Measurements from ENCODE around the gene OR10D3.
"Not testable (repeated sequence)": the region's sequence is repeated elsewhere in the genome, so short reads cannot be mapped to it uniquely, and the experiment has no call there.

Gene OR10D3

DNA sequence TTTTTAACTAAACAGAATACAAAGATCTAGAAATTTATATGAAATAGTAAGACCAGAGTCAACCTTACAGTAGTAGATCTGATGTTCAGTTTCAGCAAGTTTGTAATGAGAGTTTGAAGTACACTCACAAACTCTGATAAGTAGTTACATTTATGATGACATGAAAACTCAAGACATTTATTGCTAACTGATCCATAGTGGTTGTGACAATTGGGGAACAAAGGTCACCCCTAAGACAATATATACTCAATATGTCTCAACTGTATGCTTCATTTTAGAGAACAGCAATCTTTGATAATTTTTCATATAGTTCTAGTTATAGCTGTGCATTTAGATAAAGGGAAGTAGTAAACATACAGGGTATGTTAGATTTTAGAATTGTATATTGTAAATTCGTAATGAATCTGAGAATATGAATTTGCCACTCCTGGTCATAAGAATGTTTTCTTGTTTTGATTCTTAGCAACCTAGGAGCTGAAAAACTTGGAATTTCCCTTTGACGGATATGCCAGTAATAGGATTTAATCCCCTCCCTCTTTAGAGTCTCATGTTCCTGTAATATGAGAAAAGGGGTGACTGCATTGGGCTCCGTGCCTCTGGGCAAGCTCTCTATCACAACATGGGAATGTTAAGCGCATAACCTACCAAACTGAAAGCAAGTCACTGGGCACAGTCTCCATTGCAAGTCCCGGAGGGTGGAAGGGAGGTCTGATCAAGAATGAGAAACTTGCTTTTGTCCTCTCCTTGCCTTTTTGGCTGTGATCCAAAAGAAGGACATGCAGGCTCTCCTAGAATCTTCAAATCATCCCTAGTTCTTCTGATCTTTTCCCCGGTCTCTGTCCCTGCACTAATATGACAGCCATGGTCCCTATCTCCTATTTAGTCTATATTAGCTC is 11.4 kb downstream of the OR10D3 start:
- DNase-seq (ENCODE audit: low spot score) = no peak

DNA sequence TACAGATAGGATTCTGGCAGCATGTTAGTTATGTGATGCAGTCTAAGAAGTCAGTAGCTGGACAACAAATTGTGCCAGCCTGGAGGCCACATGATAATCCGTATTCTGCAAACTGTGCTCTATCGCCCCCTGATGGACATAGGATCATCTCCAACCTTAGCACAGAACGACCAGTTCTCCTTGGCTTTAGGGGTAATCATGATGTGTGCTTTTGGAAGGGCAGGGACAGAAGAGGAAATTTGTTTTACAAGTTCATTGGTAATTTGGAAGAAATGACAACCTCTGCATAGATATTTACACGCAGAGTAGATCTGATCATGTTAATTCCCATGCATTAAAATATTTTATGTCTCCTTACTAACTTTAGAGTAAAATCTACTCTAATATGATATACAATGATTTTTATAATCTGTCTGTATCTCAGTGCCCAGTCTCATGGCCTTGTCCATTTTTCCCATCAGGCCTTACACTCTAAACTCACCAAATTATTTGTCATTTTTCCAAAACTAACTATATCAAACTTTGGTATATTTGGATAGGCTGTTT is 12.1 kb downstream of the OR10D3 start:
- no peak for DNase-seq (ENCODE audit: low spot score)

DNA sequence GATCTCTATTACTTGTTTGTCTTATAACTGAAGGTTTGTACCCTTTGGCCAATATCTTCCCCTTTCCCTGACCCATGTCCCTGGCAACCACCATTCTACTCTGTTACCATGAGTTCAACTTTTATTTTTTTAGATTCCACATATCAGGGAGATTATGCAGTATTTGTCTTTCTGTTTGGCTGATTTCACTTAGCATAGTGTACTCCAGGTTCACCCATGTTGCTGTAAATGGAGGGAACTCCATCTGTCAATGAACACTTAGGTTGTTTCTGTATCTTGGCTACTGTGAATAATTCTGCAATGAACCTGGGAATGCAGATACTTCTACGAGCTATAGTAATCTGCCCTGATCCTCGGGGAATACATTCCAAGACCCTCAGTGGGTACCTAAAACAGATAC is 14.9 kb downstream of the OR10D3 start:
- DNase-seq (ENCODE audit: low spot score) = no peak

DNA sequence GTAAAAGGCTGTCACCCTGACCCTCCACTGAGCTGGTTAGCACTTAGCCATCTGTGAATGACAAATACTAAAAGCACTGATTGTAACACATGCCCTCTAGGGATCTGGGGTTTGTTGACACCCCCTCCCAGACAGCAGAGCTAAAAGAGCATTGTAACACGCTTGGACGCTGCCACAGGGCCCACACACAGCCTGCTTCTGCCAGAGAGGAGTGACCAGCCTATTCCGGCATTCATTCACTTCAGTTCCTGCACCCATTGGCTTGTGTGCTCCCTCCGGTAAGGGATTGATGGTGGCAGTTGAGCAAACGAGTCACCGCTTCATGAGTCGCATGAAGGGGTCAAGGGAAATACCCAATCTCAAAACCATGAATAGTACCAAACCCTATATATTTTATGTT is 15.8 kb downstream of the OR10D3 start:
- no peak for DNase-seq (ENCODE audit: low spot score)

DNA sequence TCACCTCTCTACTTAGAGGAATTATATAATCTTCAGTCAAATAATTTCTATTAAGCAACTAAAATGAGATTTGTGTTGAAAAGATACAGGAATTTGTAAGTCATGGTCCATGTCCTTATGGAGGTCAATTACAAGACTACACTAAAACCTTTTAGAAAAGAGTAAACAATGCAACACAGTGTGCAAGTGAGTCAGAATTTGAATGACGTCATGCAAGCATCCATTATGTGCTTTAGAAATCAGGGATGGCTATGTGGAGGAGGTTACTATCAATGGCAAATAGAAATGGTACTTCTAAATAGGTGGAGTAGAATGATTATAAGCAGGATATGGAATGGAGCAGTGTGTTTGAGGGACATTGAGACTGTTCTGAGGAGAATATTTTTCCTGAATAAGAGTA is 16.6 kb downstream of the OR10D3 start:
- no peak for DNase-seq (ENCODE audit: low spot score)

DNA sequence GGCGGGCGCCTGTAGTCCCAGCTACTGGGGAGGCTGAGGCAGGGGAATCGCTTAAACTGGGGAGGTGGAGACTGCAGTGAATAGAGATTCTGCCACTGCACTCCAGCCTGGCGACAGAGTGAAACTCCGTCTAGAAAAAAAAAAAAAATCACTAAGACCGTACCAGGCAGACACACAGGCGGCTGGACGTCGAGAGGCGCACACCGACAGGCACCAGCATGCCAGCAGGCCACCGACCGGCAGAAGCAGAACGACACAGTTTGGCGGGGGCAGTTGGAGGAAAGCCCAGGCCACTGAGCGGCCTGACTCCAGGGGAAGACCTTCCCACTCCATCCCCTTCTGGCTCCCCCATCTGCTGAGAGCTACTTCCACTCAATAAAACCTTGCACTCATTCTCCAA is 17.5 kb downstream of the OR10D3 start:
- no peak for DNase-seq (ENCODE audit: low spot score)

DNA sequence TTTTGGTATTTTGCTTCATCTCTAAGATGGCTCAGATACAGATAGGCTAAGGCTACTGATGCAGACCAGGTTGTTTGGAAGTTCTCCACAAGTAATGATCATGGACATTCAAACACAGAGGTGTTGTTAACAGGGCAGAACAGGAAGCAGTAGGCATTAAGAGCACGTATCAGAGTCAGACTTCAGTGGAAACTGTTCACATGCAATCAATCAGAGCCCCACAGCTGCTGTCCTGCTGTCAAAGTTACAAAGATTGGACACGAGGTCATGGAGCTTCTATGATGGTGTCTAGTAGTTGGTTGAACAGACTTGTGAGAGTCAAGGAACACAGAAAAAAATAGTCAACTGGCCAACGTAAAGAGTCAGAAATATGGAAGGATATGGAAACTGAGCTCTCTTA is 19.8 kb downstream of the OR10D3 start:
- DNase-seq (ENCODE audit: low spot score) = no peak

DNA sequence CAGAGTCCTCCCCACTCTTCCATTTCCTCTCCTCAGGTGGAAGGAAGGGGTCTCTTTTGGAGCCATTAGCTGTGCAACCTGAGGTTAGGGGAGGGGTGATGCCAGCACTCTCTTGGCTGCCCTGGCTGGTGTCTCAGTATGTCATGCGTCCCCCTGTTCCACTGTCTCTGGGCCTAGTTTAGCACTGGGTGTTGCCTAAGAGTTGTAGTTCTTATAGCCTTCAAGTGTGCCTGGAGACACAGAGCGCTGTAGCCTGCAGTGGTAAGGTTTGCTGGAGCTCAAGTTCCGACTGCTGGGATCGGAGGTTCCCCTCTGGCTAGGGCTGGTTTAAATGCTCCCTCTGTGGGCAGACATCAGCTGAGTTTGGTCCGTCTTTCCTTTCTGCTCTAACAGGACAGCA is 20.9 kb downstream of the OR10D3 start:
- no peak for DNase-seq (ENCODE audit: low spot score)

DNA sequence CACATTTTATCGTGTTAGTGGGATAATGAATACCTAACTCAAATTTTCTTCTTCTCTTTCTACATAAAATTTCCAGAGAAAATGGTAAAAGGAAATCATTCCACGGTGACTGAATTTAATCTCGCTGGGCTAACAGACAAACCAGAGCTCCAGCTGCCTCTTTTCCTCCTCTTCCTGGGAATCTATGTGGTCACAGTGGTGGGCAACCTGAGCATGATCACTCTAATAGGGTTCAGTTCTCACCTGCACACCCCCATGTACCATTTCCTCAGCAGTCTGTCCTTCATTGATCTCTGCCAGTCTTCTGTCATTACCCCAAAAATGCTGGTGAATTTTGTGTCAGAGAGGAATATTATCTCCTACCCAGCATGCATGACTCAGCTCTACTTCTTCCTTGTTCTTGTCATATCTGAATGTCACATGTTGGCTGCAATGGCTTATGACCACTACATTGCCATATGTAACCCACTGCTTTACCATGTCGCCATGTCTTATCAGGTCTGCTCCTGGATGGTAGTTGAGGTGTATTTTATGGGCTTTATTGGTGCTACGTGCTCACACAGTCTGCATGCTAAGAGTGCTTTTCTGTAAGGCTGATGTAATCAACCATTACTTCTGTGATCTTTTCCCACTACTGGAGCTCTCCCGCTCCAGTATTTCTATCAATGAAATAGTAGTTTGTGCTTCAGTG is 24.1 kb downstream of the OR10D3 start:
- DNase-seq (ENCODE audit: low spot score) = no peak

DNA sequence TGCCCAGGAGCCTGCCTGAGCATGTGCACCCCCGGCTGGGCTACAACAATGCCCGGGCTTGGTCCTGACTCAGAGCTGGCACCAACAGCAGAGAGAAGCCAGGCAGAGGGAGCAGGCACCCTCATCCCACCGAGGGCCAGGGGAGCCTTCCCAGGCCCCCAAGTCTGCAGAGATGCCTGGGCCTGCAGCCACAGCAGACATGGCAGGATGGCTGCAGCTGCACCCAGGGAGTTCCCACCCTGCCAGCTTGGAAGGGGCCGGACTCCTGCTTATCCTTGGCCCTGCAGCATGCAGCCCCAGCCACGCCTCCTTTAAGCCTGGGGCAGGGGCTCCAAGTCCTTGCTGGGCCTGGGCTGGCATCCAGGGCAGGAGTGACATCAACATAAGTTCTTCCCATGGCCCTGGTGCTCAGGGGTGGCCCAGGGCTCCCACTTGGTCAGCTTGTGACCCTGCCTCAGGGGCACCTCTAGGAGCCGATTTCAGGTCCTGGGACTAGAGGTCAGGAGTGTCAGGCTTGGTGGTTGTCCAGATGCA is 26.7 kb downstream of the OR10D3 start:
- no peak for DNase-seq (ENCODE audit: low spot score)

DNA sequence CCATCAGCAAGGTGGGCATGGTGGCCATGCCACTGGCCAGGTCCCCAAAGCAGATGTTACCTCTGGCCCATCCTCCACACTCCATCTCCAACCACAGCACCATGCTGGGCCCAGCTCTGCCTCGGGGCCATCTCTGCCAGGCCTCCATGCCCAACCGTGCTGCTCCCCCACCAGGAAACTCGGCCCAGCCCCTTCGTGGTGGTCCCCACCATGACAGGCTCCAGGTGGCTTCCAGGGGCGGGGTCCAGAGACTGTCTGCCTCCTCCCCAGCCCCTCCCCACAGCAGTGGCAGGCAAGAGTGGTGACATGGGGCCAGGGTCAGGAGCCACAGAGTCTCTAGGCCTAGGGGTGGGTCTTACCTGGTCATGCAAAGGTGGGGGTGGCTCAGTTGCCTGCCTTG is 27.3 kb downstream of the OR10D3 start:
- no peak for DNase-seq (ENCODE audit: low spot score)

DNA sequence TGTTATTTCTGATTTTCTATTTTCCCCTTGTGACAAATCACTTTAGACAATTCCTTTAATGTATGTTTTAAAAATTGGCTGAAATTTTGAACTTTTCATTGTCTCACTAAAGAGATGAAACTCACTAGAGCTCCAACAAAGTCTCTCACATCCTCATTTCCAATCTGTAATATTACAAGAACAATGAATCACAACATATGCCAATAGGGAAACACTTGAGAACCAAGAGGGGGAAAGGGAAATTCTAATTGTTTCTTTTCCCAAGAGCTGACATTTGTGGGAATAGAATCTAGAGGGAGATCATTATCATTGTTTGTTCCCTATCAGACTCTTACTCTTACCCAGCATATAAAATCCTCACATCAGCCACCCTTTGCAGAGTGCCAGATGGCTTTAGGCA is 28.2 kb downstream of the OR10D3 start:
- no peak for DNase-seq (ENCODE audit: low spot score)

DNA sequence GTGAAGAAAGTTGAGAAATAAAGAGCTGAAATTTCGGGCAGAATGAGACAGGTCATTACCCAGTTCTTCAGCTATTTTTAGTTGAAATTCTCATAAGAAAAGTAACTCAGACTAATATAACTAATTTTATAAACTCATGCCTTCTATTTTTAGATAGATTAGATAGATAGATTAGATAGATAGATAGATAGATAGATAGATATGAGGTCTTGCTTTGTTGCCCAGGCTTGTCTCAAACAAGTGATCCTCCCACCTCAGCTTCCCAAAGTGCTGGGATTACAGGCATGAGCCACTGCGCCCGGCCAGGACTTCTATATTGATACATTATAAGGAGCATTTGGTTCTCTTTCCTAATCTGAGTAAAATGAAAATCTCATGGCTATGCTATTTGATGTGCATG is 30.9 kb downstream of the OR10D3 start:
- no peak for DNase-seq (ENCODE audit: low spot score)

DNA sequence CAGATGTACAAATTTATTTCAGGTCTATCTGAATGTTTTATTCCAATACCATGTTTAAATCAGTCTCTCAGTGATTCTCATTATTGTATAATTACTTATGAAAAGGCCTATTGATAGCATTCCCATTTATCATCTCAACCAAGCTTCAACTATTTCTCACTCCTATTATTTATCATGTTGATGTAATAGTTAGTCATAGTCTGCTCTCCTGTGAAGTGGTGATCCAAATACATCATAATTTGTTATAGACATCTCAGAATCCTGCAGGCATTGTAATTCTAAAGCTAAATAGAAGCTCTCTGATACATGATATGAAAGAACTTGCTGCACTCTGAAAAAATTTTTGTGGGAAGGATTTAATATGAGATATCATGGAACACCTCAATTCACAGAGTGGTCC is 36.0 kb downstream of the OR10D3 start:
- no peak for DNase-seq (ENCODE audit: low spot score)

DNA sequence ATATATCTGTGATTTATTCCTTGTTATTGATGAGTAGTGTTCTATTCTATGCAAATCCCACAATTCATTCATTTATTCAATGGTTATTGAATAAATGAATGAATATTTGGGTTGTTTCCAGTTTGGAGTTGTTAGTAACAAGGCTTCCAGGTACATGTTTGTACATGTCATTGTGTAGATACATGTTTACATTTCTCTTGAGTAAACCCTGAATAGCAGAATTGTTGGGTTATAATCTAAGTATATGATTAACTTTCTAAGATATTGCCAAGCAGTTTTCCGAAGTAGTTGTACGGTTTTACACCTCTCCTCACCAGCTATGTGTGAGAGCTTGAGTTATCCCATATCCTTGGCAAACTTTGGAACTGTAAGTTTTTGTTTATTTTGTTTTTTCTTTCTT is 39.3 kb downstream of the OR10D3 start:
- no peak for DNase-seq (ENCODE audit: low spot score)

DNA sequence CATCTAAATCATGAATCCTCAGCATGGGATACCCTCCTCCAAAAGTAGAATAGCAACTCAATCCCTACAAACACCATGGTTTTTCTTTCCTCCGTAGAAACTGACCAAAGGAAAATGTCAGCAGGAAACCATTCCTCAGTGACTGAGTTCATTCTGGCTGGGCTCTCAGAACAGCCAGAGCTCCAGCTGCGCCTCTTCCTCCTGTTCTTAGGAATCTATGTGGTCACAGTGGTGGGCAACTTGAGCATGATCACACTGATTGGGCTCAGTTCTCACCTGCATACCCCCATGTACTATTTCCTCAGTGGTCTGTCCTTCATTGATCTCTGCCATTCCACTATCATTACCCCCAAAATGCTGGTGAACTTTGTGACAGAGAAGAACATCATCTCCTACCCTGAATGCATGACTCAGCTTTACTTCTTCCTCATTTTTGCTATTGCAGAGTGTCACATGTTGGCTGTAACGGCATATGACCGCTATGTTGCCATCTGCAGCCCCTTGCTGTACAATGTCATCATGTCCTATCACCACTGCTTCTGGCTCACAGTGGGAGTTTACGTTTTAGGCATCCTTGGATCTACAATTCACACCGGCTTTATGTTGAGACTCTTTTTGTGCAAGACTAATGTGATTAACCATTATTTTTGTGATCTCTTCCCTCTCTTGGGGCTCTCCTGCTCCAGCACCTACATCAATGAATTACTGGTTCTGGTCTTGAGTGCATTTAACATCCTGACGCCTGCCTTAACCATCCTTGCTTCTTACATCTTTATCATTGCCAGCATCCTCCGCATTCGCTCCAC is 41.7 kb downstream of the OR10D3 start:
- DNase-seq (ENCODE audit: low spot score) = not testable (repeated sequence)

DNA sequence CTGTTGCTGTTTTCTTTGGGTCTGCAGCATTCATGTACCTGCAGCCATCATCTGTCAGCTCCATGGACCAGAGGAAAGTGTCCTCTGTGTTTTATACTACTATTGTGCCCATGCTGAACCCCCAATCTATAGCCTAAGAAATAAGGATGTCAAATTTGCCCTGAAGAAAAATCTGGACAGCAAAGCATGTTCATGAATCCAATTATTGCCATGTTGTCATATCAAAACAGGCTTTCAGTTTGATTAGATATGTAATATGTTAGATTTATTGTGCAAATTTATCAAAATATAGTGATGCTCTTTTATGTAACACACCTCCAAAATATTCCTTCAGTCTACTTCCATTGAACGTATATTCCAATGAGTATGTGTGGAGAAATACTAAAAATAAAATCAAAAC is 42.3 kb downstream of the OR10D3 start:
- no peak for DNase-seq (ENCODE audit: low spot score)

DNA sequence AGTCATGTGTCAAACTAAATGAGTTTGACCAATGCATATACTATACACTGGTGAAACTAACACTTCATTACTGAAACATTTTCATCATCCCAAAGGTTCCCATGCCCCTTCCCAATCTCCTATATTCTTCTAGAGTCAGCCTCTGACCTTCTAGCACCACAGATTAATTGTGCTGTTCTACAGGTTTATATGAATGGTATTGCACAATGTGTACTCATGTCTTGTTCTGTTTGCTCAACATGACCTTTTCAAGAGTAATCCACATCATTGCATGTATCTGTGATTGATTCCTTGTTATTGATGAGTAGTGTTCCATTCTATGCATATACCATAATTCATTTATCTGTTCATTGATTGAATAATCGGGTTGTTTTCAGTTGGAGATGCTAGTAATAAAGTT is 50.2 kb downstream of the OR10D3 start:
- no peak for DNase-seq (ENCODE audit: low spot score)
